ENCODE results near the gene ABI3BP.

- TF ChIP-seq EZH2phosphoT487 (IDR thresholded peaks at IDR 0.05; ENCODE audit: insufficient read depth, low read depth), result no peak
- no peak for TF ChIP-seq EZH2 (IDR thresholded peaks at IDR 0.05; ENCODE audit: insufficient read depth, poor library complexity, severe bottlenecking)
These were observed 232.8 kb downstream of the ABI3BP start for GRCh38 chr3:100760377-100760776.

Data from GM23248 (cell line).